ENCODE results near the gene CELSR1.

CELSR1 gene

GRCh38 chr22:46428171-46428570 is 109.2 kb downstream of the CELSR1 start:
- DNase-seq (ENCODE audit: extremely low read depth, low read depth) = no peak
- no peak for TF ChIP-seq CTCF (IDR thresholded peaks at IDR 0.05; ENCODE audit: low read depth, low read length, missing control alignments)
- no peak overlapping the region for H3K4me3 ChIP-seq (replicated peaks; ENCODE audit: low read depth, low read length)

DNA sequence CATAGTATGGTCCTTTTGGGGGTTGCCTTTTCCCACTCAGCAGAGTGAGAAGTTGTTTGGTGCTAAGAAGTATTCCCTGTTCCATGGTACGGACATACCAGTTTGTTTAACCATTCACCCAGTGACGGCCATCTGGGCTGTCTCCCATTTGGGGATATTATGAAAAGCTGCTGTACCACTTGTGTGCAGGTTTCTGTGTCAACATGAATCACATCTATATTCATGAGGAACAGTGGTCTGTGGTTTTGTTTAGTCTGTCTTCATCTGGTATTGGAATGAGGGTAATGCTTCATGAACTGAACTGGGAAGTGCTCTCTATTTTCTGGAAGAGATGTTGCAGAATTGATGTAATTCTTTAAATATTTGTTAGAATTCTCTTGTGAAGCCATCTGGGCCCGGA is 112.4 kb downstream of the CELSR1 start:
- H3K4me3 ChIP-seq (replicated peaks; ENCODE audit: low read depth, low read length) = no peak overlapping the region
- DNase-seq (ENCODE audit: extremely low read depth, low read depth) = peak; percentile 9

GRCh38 chr22:46424496-46424895 is 112.9 kb downstream of the CELSR1 start:
- DNase-seq (ENCODE audit: extremely low read depth, low read depth) = no peak
- no peak overlapping the region for H3K4me3 ChIP-seq (replicated peaks; ENCODE audit: low read depth, low read length)
- no peak for TF ChIP-seq CTCF (IDR thresholded peaks at IDR 0.05; ENCODE audit: low read depth, low read length, missing control alignments)

More for the DNA sequence above, 112.4 kb downstream of the CELSR1 start:
- TF ChIP-seq CTCF (IDR thresholded peaks at IDR 0.05; ENCODE audit: low read depth, low read length, missing control alignments) = no peak

DNA sequence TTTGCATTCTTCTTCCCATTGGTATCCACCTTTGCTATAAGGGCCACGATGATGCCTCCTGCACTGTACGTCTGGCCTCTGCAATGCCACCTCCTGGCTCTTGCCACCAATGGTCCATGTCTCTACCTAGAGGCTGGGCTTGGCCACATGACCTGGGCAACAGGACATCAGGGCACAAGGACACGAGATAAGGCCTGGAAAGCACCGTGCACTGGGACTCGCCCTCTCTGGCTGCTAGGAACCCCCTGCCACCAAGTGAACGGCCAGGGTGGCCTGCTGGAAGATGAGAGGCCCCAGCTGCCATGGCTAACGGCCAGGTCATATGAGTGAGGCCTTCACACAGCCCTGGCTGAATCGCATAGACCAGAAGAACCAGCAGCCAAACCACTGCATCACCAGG is 114.5 kb downstream of the CELSR1 start:
- H3K4me3 ChIP-seq (replicated peaks; ENCODE audit: low read depth, low read length) = no peak overlapping the region
- no peak for TF ChIP-seq CTCF (IDR thresholded peaks at IDR 0.05; ENCODE audit: low read depth, low read length, missing control alignments)
- no peak for DNase-seq (ENCODE audit: extremely low read depth, low read depth)

GRCh38 chr22:46421267-46421666 is 116.2 kb downstream of the CELSR1 start:
- DNase-seq (ENCODE audit: extremely low read depth, low read depth) = no peak
- no peak overlapping the region for H3K4me3 ChIP-seq (replicated peaks; ENCODE audit: low read depth, low read length)
- no peak for TF ChIP-seq CTCF (IDR thresholded peaks at IDR 0.05; ENCODE audit: low read depth, low read length, missing control alignments)

GRCh38 chr22:46419754-46420571 is 117.5 kb downstream of the CELSR1 start:
- DNase-seq (ENCODE audit: extremely low read depth, low read depth) = no peak
- no peak for TF ChIP-seq CTCF (IDR thresholded peaks at IDR 0.05; ENCODE audit: low read depth, low read length, missing control alignments)
- no peak overlapping the region for H3K4me3 ChIP-seq (replicated peaks; ENCODE audit: low read depth, low read length)
